H1 (cell line): ENCODE data around the gene NOS3. TPM values are rescaled to one million over a fixed set of nuclear protein-coding genes. Genes with fewer than 3 reads are reported as not detected.

Experiments
- CEBPB ChIP-seq: IDR thresholded peaks from 2 replicates; pipeline ENCODE4 v1.6.1; 2012; ENCODE audit warnings: low read depth, low read length
- CHD7 ChIP-seq: fragments of 300-600 bp; sonication (generic); IDR thresholded peaks from 2 replicates; pipeline ENCODE4 v1.7.1; 2012; ENCODE audit warnings: low read length, moderate library complexity, mild to moderate bottlenecking, inconsistent platforms; ENCODE audit not compliant: insufficient replicate concordance
- POLR2AphosphoS5 ChIP-seq: IDR thresholded peaks from 2 replicates; pipeline ENCODE4 v1.6.1; 2011; ENCODE audit warnings: low read depth, low read length
- RNF2 ChIP-seq: fragments of 200-900, 300-1000 bp; sonication (generic); IDR thresholded peaks from 2 replicates; pipeline ENCODE4 v1.7.1; 2016; ENCODE audit warnings: borderline replicate concordance, low read depth, mild to moderate bottlenecking, antibody characterized with exemption, low read length; ENCODE audit not compliant: poor library complexity, severe bottlenecking; ENCODE audit errors: missing control alignments
- SAP30 ChIP-seq: fragments of 300-600 bp; sonication (generic); IDR thresholded peaks from 2 replicates; pipeline ENCODE4 v1.7.1; 2012; ENCODE audit warnings: low read length, moderate library complexity, mild to moderate bottlenecking, inconsistent platforms; ENCODE audit not compliant: insufficient read depth, insufficient replicate concordance
- SIN3A ChIP-seq, 2 experiments: IDR thresholded peaks in 1 of 2; conservative IDR thresholded peaks in 1 of 2; 2 replicates each; pipeline ENCODE4 v1.6.1; 2011 to 2012; ENCODE audit warnings: low read length in 2 of 2, improper control_type of control experiment in 1 of 2, low read depth in 1 of 2, mild to moderate bottlenecking in 1 of 2
- SIRT6 ChIP-seq: IDR thresholded peaks from one replicate; pipeline ENCODE4 v1.7.1; 2012; ENCODE audit warnings: low read length, inconsistent platforms
- USF2 ChIP-seq: IDR thresholded peaks from 2 replicates; pipeline ENCODE4 v1.6.1; 2011; ENCODE audit warnings: low read length, improper control_type of control experiment
- polyA plus RNA-seq, 7 experiments: library from polyadenylated mRNA; depleted of rRNA in 3 of 7; stranded (reverse) in 5 of 7; unstranded in 2 of 7; fragments of >200 nt in 5 of 7; fragments of 200-250 nt in 2 of 7; gene quantifications; 1 replicate in 5 of 7; 2 replicates in 1 of 7; 4 replicates in 1 of 7; pipeline versions ENCODE4 v1.2.1 to v1.2.3, GENCODE V29; 2011 to 2013; ENCODE audit warnings: missing spikeins in 2 of 7, mixed read lengths in 2 of 7
- total RNA-seq: library from RNA; stranded (reverse); fragmentation: NEBNext Ultra II Directional; extraction: Animal tissue kit (Norgen Biotek cat#: 25700); gene quantifications from 2 replicates; pipeline ENCODE4 v1.2.1, GENCODE V29; 2021

The NOS3 gene
- total and polyA plus RNA-seq, 2 of the 8 experiments (the other 6 are each of a cell fraction or from before 2014, with no cell fraction given), result 4.4 to 16.2 TPM

- TF ChIP-seq SIN3A (conservative IDR thresholded peaks at IDR 0.05 in 1 of 2, IDR thresholded peaks at IDR 0.05 in 1 of 2; ENCODE audit: low read depth in 1 of 2, low read length in 2 of 2), result no peak
- TF ChIP-seq SAP30, result no peak
- no peak for TF ChIP-seq RNF2
- TF ChIP-seq SIRT6, result no peak
- TF ChIP-seq CHD7, result no peak
- TF ChIP-seq USF2, result no peak
- TF ChIP-seq CEBPB, result no peak
- no peak for TF ChIP-seq POLR2AphosphoS5
Measured at GRCh38 chr7:150965273-150965830, 25.5 kb upstream of the NOS3 start (continued).
